Nasal cavity respiratory epithelium epithelial cell of viscerocranial mucosa (primary cell): ENCODE results near the gene AGA. TPM values are rescaled to one million over a fixed set of nuclear protein-coding genes. Genes with fewer than 3 reads are reported as not detected.

Experiments
- total RNA-seq: library from RNA; depleted of rRNA; stranded (reverse); fragments of >200 nt; gene quantifications from 2 replicates; pipeline ENCODE4 v1.2.3, GENCODE V29; 2014

AGA gene
- 45.8 and 76.7 TPM in 2 replicates for total RNA-seq

DNA sequence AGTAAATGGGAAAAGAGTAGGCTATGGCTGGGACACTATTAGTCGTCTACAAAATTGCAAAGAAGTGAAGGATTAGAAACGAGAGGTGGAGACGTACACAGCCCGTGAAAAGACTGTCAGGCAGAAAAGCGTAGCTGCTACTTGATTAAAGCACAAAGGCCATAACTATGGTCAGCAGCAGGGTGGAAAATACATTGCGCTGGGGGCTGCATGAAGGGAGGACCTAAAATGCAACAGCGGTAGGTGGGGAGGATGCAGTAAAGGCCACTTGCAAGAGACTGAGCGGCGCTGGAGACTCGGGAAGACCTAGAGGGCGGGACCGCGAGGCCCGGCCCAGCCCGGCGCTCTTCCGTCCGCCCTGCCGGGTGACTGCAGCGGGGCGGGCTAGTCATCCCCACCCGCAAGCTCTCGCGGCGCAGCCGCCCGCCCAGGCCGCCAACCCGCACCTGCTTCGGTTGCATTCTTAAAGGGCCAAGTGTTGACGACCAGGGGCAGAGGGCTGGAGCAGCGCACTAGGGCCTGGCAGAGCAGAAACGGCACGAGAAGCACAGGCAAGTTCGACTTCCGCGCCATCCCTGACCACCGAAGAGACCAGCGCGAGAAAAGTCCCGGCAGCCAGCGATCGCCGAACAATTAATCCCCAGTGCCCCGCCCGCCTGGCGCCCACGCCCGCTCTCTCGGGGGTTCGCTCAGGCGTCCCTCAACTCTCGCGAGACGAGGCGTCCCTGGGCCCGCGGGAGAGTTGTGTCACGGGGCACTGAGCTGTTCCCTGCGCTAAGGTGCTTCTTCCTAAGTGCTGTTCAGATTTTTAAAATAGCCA lies at the start of gene AGA:
TSS of gene AGA (minus strand) at position 635 of the 820 bp plus-strand sequence. CDS start at position 573, 62 bp downstream.

Other genes with a start within 250 kb of the AGA start
- 0.43 and 1.4 TPM in 2 replicates for gene NEIL3, start 132.6 kb downstream of the AGA start, total RNA-seq